HepG2 (cell line): ENCODE results near the gene TLCD3B. TPM values are rescaled to one million over a fixed set of nuclear protein-coding genes. Genes with fewer than 3 reads are reported as not detected.

ENCODE experiments used
- ATAC-seq: fragments of 200-7000 bp; cut with Tn5 transposase; 3 replicates; pipeline ENCODE4 v1.9.1; 2020; ENCODE audit warnings: mild to moderate bottlenecking, moderate library complexity
- BruUV-seq: library from RNA; stranded (reverse); fragments of 400-500 nt; replicated peaks from 2 replicates; lab custom pipeline; 2021; lab: Mats Ljungman, UMichigan
- CTCF ChIA-PET: fragments of 300-600 bp; formaldehyde crosslinking; extraction: SDS; loops from one replicate; lab custom pipeline; 2021; ENCODE audit warnings: low total read pairs, inconsistent platforms, low intra/inter-chr PET ratio; lab: Yijun Ruan, JAX
- POLR2A ChIA-PET: fragments of 350-600 bp; sonication (Branson Sonifier 250); formaldehyde crosslinking; loops from one replicate; lab custom pipeline; 2020; ENCODE audit warnings: antibody characterized with exemption, inconsistent platforms; lab: Yijun Ruan, JAX
- DNase-seq: peaks from one replicate; pipeline ENCODE4 v3.0.0-alpha.2; 2015; ENCODE audit warnings: low spot score
- FAIRE-seq: peaks from 3 replicates; lab custom pipeline; 2011; peaks lifted over from hg19 to GRCh38; lab: Jason Lieb, UNC
- H2AFZ ChIP-seq: one replicate; pipeline ENCODE4 v1.6.1; 2011; ENCODE audit warnings: low read length, inconsistent platforms
- H3K27ac ChIP-seq: fragments of 300-600 bp; 3 replicates; pipeline ENCODE4 v1.8.0; 2011; ENCODE audit warnings: mixed run types, mild to moderate bottlenecking, mixed read lengths, low read length, inconsistent platforms; ENCODE audit not compliant: insufficient read depth; ENCODE audit errors: extremely low read length
- H3K27me3 ChIP-seq, 2 experiments: fragments of 200-600 bp in 1 of 2; 2 replicates in 1 of 2; 3 replicates in 1 of 2; pipeline versions ENCODE4 v1.6.0 to v1.8.0; 2011; ENCODE audit warnings: low read length in 2 of 2, mild to moderate bottlenecking in 2 of 2, moderate library complexity in 2 of 2, inconsistent platforms in 1 of 2; ENCODE audit not compliant: insufficient read depth in 2 of 2, control insufficient read depth in 1 of 2
- H3K36me3 ChIP-seq, 2 experiments: fragments of 200-600 bp in 1 of 2; replicated peaks in 1 of 2; 2 replicates in 1 of 2; 3 replicates in 1 of 2; pipeline versions ENCODE4 v1.5.1 to v1.8.0; 2011; ENCODE audit warnings: low read length in 2 of 2, inconsistent platforms in 1 of 2; ENCODE audit not compliant: insufficient read depth in 2 of 2, control insufficient read depth in 1 of 2
- H3K4me1 ChIP-seq: 2 replicates; pipeline ENCODE4 v1.5.1; 2012; ENCODE audit warnings: low read length, inconsistent platforms; ENCODE audit not compliant: insufficient read depth
- H3K4me2 ChIP-seq: 2 replicates; pipeline ENCODE4 v1.6.0; 2011; ENCODE audit warnings: low read depth, low read length, inconsistent platforms
- H3K4me3 ChIP-seq, 3 experiments: fragments of 200-600 bp in 1 of 3; sonication (generic), shearing (Covaris generic) in 1 of 3; replicated peaks in 1 of 3; 2 replicates each; pipeline ENCODE4 v1.5.1; 2011 to 2016; ENCODE audit warnings: low read length in 3 of 3, inconsistent platforms in 2 of 3, low read depth in 2 of 3, mild to moderate bottlenecking in 2 of 3, control low read depth in 1 of 3, mixed read lengths in 1 of 3; ENCODE audit not compliant: insufficient read depth in 1 of 3
- H3K79me2 ChIP-seq: one replicate; pipeline ENCODE4 v1.6.1; 2011; ENCODE audit warnings: low read length, inconsistent platforms; ENCODE audit not compliant: insufficient read depth
- H3K9ac ChIP-seq: 2 replicates; pipeline ENCODE4 v1.6.0; 2011; ENCODE audit warnings: mild to moderate bottlenecking, low read depth, low read length, inconsistent platforms; ENCODE audit not compliant: insufficient read depth
- H3K9me3 ChIP-seq: 2 replicates; pipeline ENCODE4 v1.5.1; 2012; ENCODE audit warnings: mild to moderate bottlenecking, low read length
- H4K20me1 ChIP-seq: 2 replicates; pipeline ENCODE4 v1.6.0; 2011; ENCODE audit warnings: inconsistent platforms, mild to moderate bottlenecking, low read length, moderate library complexity; ENCODE audit not compliant: insufficient read depth
- EEA1 ChIP-seq: sonication (generic); formaldehyde crosslinking; IDR thresholded peaks from 2 replicates; pipeline ENCODE4 v1.5.1; 2020; ENCODE audit warnings: mild to moderate bottlenecking, missing genetic modification reagents, borderline replicate concordance
- MAFF ChIP-seq: IDR thresholded peaks from 2 replicates; pipeline ENCODE4 v1.6.1; 2011; ENCODE audit warnings: low read depth, low read length, improper control_type of control experiment
- MAFK ChIP-seq, 2 experiments: IDR thresholded peaks in 1 of 2; conservative IDR thresholded peaks in 1 of 2; 2 replicates each; pipeline ENCODE4 v1.6.1; 2011; ENCODE audit warnings: improper control_type of control experiment in 2 of 2, low read length in 2 of 2
- MAZ ChIP-seq, 2 experiments: sonication (generic) in 1 of 2; formaldehyde crosslinking in 1 of 2; IDR thresholded peaks; 2 replicates each; pipeline versions ENCODE4 v1.5.0 to v1.6.1; 2012 to 2020; ENCODE audit warnings: low read depth in 2 of 2, mild to moderate bottlenecking in 2 of 2, borderline replicate concordance in 1 of 2, improper control_type of control experiment in 1 of 2, low read length in 1 of 2, missing genetic modification reagents in 1 of 2, moderate library complexity in 1 of 2
- ZNF430 ChIP-seq: sonication (generic); formaldehyde crosslinking; IDR thresholded peaks from 2 replicates; pipeline ENCODE4 v1.9.0; 2021; ENCODE audit warnings: mild to moderate bottlenecking, missing genetic modification reagents
- ZNF564 ChIP-seq: sonication (generic); formaldehyde crosslinking; IDR thresholded peaks from 2 replicates; pipeline ENCODE4 v1.8.1; 2023; ENCODE audit warnings: mild to moderate bottlenecking, missing genetic modification reagents
- ZNF816 ChIP-seq: sonication (generic); formaldehyde crosslinking; IDR thresholded peaks from 2 replicates; pipeline ENCODE4 v1.8.0; 2022; ENCODE audit warnings: missing genetic modification reagents, mild to moderate bottlenecking, borderline replicate concordance
- WGBS: methylation state at CpG from one replicate; pipeline ENCODE4 v1.1.6; 2017; ENCODE audit warnings: low lambda C conversion rate; 5-methylcytosine and 5-hydroxymethylcytosine counted together
- in situ Hi-C: cut with HindIII; loops from 2 replicates; pipeline ENCODE4 v1.10.0; 2017; ENCODE audit warnings: low pct_unique_long_range_greater_than_20kb; ENCODE audit not compliant: extremely low pct_ligation_motif_present
- intact Hi-C: fragments of 100-400 bp; cut with micrococcal nuclease; formaldehyde crosslinking; loops from one replicate; pipeline ENCODE4 v1.10.0; 2022; ENCODE audit not compliant: unreplicated experiment
- polyA plus RNA-seq, 8 experiments: library from polyadenylated mRNA; depleted of rRNA in 3 of 8; stranded (reverse) in 7 of 8; unstranded in 1 of 8; fragments of >200 nt; fragmentation: Illumina TruSeq in 4 of 8; extraction: Trizol in 4 of 8; gene quantifications; 2 replicates each; pipeline versions ENCODE4 v1.2.1 to v1.2.3, GENCODE V29; 2011 to 2016; ENCODE audit warnings: low read depth in 4 of 8, missing spikeins in 1 of 8, mixed read lengths in 1 of 8; ENCODE audit not compliant: insufficient read depth in 1 of 8
- total RNA-seq, 5 experiments: library from RNA; depleted of rRNA; stranded (reverse); fragments of >200 nt; fragmentation: Illumina TruSeq; extraction: Trizol; gene quantifications; 2 replicates each; pipeline ENCODE4 v1.2.3, GENCODE V29; 2016; ENCODE audit warnings: low read depth in 1 of 5
- TF ChIP-seq, protein P1 (sequence below): fragments of 450-650 bp; IDR thresholded peaks from 2 replicates; pipeline ENCODE4 v1.6.1; 2016
- TF ChIP-seq, protein P2 (sequence below), 2 experiments: IDR thresholded peaks; 2 replicates each; pipeline ENCODE4 v1.6.1; 2011 to 2012; ENCODE audit warnings: low read length in 2 of 2, borderline replicate concordance in 1 of 2, low read depth in 1 of 2, mild to moderate bottlenecking in 1 of 2, moderate library complexity in 1 of 2

Gene TLCD3B
- total and polyA plus RNA-seq, 2 of the 13 experiments (the other 11 are each of a cell fraction or from before 2014, with no cell fraction given): not detected

DNA sequence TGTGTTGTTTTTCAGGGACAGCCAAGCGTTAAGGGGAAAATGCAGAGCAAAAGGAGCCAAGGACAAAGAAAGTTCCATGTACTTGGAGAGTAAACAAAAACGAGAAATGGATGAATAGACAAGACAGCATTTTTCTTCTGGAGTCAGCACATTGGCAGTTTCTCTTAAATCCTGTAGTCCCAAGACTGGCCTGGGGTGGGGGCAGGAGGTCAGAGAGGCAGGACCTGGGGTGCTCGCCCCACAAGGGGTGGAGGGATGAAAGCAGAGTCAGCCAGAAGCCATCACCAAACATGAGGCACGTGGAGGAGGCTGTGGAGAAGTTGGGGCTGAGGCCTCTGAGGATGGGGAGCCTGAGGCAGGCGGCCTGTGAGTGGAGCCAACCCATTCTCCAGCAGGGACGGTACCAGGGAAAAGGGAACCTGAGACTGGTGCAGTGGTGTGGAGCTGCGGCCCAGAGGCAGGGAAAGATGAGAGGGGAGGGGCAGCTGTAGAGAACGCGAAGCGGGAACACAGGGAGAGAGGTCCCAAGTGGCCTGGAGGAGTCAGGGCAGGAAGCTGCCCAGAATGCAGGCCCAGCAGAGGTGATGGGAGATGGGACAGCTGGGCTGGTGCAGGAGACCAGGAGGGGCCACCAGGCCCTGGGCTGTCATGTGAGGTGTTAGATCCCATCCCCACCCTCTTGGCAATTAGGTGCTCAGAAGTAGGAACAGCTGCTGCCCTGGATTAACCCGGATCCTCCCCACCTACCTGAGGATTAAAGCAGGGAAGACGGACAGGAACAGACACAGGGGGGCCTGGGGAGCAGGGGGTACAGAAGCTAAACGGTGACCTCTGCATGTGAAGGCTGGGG is 3.3 kb downstream of the TLCD3B start:
- Histone ChIP-seq H3K27me3 (peaks cover 40 to 89% of the 10 kb centered on the region in 2 experiments), H3K4me3 (no peak overlapping the region), H3K9ac (no peak overlapping the region), H3K4me1 (peaks cover 18% of the 10 kb centered on the region), H2AFZ (no peak overlapping the region), H3K9me3 (no peaks in the 10 kb centered on the region), H3K36me3 (no peaks in the 10 kb centered on the region), H3K4me2 (no peak overlapping the region), H4K20me1 (no peaks in the 10 kb centered on the region; the same call in 1 of the 2 replicates), H3K27ac (no peak overlapping the region), H3K79me2 (no peaks in the 10 kb centered on the region)
- POLR2A ChIA-PET: no interaction called here
- ATAC-seq: peak; percentile 7; the same call in 2 of the 3 replicates
- no peak for DNase-seq
- in situ Hi-C loops: no loop called here
- CTCF ChIA-PET: no interaction called here
- intact Hi-C loops: no loop called here
- 16% methylated on average over 13 of the region's 13 CpGs for WGBS
- BruUV-seq: no TSS peak
- FAIRE-seq: no peak
- TF ChIP-seq EEA1 (CRISPR knock-in tag): no peak
- no peak for TF ChIP-seq ZNF816 (CRISPR knock-in tag)
- 0 out of 2 replicates have a peak, but pooled peaks have one; percentile 8 for TF ChIP-seq ZNF564
- 0 out of 2 replicates have a peak, but pooled peaks have one; percentile 12 for TF ChIP-seq MAZ (IDR thresholded peaks at IDR 0.05; ENCODE audit: borderline replicate concordance, low read depth, low read length)
- no peak for TF ChIP-seq MAZ (CRISPR knock-in tag; IDR thresholded peaks at IDR 0.05; ENCODE audit: low read depth)
- 0 out of 2 replicates have a peak, but pooled peaks have one; percentile 10 for TF ChIP-seq MAFF
- peak; percentile 6 to 27; a peak in 1 of 4 replicates for TF ChIP-seq MAFK (conservative IDR thresholded peaks at IDR 0.05 in 1 of 2, IDR thresholded peaks at IDR 0.05 in 1 of 2; ENCODE audit: low read length in 2 of 2)

DNA sequence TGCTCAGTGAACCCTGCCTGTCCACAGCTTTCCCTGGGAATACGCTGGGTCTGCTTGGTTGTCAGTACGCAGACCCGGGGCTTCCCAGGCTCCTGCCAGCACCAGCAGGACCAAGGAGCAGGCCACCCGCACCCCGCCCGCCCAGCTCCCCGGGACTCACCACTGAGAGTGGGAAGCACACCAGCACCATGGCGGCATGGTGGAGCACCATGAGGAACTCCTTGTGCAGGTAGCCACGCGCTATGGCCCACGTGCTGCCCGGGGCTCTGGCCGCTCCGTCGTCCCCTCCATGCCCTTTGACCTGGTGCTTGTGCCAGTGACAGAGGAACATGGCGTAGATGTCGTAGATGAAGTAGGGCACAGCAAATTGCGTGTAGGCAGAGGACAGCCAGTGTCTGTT is 4.6 kb downstream of the TLCD3B start:
- intact Hi-C loops: no loop called here
- FAIRE-seq (no peak), DNase-seq (no peak), ATAC-seq (no peak)
- WGBS: 22% methylated on average over 14 of the region's 18 CpGs
- Histone ChIP-seq H3K9me3 (no peaks in the 10 kb centered on the region), H3K36me3 (no peaks in the 10 kb centered on the region), H2AFZ (no peak overlapping the region), H3K4me3 (no peak overlapping the region), H3K79me2 (no peaks in the 10 kb centered on the region), H4K20me1 (no peaks in the 10 kb centered on the region), H3K9ac (no peak overlapping the region), H3K27me3 (peaks cover 37 to 85% of the 10 kb centered on the region in 2 experiments), H3K4me1 (peaks cover 4% of the 10 kb centered on the region), H3K4me2 (no peak overlapping the region), H3K27ac (no peak overlapping the region)
- TF ChIP-seq, protein P1, sequence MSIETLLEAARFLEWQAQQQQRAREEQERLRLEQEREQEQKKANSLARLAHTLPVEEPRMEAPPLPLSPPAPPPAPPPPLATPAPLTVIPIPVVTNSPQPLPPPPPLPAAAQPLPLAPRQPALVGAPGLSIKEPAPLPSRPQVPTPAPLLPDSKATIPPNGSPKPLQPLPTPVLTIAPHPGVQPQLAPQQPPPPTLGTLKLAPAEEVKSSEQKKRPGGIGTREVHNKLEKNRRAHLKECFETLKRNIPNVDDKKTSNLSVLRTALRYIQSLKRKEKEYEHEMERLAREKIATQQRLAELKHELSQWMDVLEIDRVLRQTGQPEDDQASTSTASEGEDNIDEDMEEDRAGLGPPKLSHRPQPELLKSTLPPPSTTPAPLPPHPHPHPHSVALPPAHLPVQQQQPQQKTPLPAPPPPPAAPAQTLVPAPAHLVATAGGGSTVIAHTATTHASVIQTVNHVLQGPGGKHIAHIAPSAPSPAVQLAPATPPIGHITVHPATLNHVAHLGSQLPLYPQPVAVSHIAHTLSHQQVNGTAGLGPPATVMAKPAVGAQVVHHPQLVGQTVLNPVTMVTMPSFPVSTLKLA: peak; percentile 51
- no peak for TF ChIP-seq ZNF430
- TF ChIP-seq, protein P2, sequence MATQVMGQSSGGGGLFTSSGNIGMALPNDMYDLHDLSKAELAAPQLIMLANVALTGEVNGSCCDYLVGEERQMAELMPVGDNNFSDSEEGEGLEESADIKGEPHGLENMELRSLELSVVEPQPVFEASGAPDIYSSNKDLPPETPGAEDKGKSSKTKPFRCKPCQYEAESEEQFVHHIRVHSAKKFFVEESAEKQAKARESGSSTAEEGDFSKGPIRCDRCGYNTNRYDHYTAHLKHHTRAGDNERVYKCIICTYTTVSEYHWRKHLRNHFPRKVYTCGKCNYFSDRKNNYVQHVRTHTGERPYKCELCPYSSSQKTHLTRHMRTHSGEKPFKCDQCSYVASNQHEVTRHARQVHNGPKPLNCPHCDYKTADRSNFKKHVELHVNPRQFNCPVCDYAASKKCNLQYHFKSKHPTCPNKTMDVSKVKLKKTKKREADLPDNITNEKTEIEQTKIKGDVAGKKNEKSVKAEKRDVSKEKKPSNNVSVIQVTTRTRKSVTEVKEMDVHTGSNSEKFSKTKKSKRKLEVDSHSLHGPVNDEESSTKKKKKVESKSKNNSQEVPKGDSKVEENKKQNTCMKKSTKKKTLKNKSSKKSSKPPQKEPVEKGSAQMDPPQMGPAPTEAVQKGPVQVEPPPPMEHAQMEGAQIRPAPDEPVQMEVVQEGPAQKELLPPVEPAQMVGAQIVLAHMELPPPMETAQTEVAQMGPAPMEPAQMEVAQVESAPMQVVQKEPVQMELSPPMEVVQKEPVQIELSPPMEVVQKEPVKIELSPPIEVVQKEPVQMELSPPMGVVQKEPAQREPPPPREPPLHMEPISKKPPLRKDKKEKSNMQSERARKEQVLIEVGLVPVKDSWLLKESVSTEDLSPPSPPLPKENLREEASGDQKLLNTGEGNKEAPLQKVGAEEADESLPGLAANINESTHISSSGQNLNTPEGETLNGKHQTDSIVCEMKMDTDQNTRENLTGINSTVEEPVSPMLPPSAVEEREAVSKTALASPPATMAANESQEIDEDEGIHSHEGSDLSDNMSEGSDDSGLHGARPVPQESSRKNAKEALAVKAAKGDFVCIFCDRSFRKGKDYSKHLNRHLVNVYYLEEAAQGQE (IDR thresholded peaks at IDR 0.05; ENCODE audit: borderline replicate concordance in 1 of 2, low read depth in 1 of 2, low read length in 2 of 2): 0 out of 4 replicates have a peak, but pooled peaks of 1 of the 2 experiments have one; percentile 9
- in situ Hi-C loops: no loop called here
- ChIA-PET CTCF (no interaction called here), POLR2A (no interaction called here)
- no TSS peak for BruUV-seq
